K562 (cell line): ENCODE data around the gene FBXL4. TPM values are rescaled to one million over a fixed set of nuclear protein-coding genes. Genes with fewer than 3 reads are reported as not detected.

Experiments used
- FOXK2 ChIP-seq, 2 experiments: fragments of 450-650 bp; IDR thresholded peaks in 1 of 2; conservative IDR thresholded peaks in 1 of 2; 2 replicates each; pipeline ENCODE4 v1.6.1; 2016; ENCODE audit warnings: low read depth in 2 of 2, mild to moderate bottlenecking in 1 of 2
- ZNF507 ChIP-seq: conservative IDR thresholded peaks from 2 replicates; pipeline ENCODE4 v1.6.1; 2017; ENCODE audit warnings: missing genetic modification characterization, missing compliant biosample characterization
- polyA plus RNA-seq, 8 experiments: library from polyadenylated mRNA; depleted of rRNA in 4 of 8; stranded (reverse) in 5 of 8; unstranded in 3 of 8; fragments of >200 nt; fragmentation: Nextera tagmentation in 2 of 8; fragmentation: Illumina TruSeq in 1 of 8; extraction: Ambion mirVana in 2 of 8; extraction: Trizol in 1 of 8; gene quantifications; 2 replicates each; pipeline versions ENCODE4 v1.2.1 to v1.2.3, GENCODE V29; 2011 to 2014; ENCODE audit warnings: inconsistent platforms in 1 of 8, missing spikeins in 1 of 8
- total RNA-seq, 7 experiments: library from RNA; depleted of rRNA in 6 of 7; stranded (reverse); fragments of >200 nt in 6 of 7; fragmentation: Illumina TruSeq in 2 of 7; extraction: Trizol in 2 of 7; gene quantifications; 2 replicates each; pipeline versions ENCODE4 v1.2.1 to v1.2.3, GENCODE V29; 2011 to 2021; ENCODE audit warnings: low replicate concordance in 1 of 7
- TF ChIP-seq, protein P1 (sequence below): fragments of 450-650 bp; IDR thresholded peaks from 2 replicates; pipeline ENCODE4 v1.6.1; 2016; ENCODE audit warnings: mild to moderate bottlenecking, moderate library complexity
- TF ChIP-seq, protein P2 (sequence below): fragments of 250-450 bp; sonication (Bioruptor Pico); IDR thresholded peaks from 2 replicates; pipeline ENCODE4 v1.4.0; 2020; ENCODE audit warnings: mild to moderate bottlenecking
- TF ChIP-seq, protein P3 (sequence below), 2 experiments: IDR thresholded peaks; 2 replicates each; pipeline ENCODE4 v1.6.1; 2011; ENCODE audit warnings: borderline replicate concordance in 1 of 2, control low read depth in 1 of 2, low read depth in 1 of 2, low read length in 1 of 2, mild to moderate bottlenecking in 1 of 2, mixed read lengths in 1 of 2, moderate library complexity in 1 of 2; ENCODE audit not compliant: insufficient read depth in 1 of 2, insufficient read length in 1 of 2, poor library complexity in 1 of 2, severe bottlenecking in 1 of 2; ENCODE audit errors: extremely low read depth in 1 of 2

The FBXL4 gene
- total and polyA plus RNA-seq, 9 of the 15 experiments (the other 6 are each of a cell fraction or from before 2014, with no cell fraction given), result 4.2 to 23.1 (median 7.7) TPM

DNA sequence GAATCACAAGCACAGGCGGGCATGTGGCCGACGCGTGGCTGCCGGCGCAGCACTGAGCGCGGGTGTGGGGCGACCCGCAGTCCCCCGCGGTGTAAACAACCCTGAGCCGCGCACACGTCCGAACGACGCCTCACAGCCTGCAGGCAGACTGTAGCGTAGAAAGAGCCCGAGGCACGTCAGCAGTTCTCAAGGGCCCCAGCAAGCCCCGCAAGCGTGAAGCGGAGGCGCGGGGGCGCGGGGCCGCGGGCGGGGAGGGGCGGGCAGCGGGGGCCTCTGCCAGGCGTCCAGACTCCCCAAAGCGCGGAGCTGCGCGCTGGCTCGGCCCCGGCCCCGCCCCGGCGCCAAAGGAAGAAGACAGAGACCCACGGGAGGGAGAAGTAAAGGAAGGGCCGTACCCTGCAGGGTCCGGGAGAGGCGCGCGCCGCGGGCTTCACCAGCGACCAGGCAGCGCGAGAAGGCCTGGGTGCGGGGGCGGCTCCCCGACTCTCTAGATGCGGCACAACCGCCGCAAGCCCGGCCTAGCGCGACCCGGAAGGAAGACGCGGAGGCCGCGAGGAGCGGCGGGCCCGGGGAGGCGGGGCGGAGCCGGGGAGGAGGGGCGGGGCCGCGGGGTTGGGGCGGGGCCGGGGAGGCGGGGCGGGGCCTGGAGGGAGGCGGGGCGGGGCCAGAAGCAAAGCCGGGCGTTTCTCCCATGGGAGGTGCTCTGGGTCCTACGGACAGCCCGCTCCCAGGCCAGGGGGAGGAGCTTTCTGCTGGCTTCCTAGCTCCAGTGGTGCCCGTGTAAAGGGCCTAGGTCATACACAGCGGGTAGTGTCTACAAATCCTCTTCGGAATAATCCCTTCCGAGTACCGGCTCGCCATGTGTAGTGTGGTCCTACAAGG is at the start of gene FBXL4 (continued):
- TF ChIP-seq, protein P1, sequence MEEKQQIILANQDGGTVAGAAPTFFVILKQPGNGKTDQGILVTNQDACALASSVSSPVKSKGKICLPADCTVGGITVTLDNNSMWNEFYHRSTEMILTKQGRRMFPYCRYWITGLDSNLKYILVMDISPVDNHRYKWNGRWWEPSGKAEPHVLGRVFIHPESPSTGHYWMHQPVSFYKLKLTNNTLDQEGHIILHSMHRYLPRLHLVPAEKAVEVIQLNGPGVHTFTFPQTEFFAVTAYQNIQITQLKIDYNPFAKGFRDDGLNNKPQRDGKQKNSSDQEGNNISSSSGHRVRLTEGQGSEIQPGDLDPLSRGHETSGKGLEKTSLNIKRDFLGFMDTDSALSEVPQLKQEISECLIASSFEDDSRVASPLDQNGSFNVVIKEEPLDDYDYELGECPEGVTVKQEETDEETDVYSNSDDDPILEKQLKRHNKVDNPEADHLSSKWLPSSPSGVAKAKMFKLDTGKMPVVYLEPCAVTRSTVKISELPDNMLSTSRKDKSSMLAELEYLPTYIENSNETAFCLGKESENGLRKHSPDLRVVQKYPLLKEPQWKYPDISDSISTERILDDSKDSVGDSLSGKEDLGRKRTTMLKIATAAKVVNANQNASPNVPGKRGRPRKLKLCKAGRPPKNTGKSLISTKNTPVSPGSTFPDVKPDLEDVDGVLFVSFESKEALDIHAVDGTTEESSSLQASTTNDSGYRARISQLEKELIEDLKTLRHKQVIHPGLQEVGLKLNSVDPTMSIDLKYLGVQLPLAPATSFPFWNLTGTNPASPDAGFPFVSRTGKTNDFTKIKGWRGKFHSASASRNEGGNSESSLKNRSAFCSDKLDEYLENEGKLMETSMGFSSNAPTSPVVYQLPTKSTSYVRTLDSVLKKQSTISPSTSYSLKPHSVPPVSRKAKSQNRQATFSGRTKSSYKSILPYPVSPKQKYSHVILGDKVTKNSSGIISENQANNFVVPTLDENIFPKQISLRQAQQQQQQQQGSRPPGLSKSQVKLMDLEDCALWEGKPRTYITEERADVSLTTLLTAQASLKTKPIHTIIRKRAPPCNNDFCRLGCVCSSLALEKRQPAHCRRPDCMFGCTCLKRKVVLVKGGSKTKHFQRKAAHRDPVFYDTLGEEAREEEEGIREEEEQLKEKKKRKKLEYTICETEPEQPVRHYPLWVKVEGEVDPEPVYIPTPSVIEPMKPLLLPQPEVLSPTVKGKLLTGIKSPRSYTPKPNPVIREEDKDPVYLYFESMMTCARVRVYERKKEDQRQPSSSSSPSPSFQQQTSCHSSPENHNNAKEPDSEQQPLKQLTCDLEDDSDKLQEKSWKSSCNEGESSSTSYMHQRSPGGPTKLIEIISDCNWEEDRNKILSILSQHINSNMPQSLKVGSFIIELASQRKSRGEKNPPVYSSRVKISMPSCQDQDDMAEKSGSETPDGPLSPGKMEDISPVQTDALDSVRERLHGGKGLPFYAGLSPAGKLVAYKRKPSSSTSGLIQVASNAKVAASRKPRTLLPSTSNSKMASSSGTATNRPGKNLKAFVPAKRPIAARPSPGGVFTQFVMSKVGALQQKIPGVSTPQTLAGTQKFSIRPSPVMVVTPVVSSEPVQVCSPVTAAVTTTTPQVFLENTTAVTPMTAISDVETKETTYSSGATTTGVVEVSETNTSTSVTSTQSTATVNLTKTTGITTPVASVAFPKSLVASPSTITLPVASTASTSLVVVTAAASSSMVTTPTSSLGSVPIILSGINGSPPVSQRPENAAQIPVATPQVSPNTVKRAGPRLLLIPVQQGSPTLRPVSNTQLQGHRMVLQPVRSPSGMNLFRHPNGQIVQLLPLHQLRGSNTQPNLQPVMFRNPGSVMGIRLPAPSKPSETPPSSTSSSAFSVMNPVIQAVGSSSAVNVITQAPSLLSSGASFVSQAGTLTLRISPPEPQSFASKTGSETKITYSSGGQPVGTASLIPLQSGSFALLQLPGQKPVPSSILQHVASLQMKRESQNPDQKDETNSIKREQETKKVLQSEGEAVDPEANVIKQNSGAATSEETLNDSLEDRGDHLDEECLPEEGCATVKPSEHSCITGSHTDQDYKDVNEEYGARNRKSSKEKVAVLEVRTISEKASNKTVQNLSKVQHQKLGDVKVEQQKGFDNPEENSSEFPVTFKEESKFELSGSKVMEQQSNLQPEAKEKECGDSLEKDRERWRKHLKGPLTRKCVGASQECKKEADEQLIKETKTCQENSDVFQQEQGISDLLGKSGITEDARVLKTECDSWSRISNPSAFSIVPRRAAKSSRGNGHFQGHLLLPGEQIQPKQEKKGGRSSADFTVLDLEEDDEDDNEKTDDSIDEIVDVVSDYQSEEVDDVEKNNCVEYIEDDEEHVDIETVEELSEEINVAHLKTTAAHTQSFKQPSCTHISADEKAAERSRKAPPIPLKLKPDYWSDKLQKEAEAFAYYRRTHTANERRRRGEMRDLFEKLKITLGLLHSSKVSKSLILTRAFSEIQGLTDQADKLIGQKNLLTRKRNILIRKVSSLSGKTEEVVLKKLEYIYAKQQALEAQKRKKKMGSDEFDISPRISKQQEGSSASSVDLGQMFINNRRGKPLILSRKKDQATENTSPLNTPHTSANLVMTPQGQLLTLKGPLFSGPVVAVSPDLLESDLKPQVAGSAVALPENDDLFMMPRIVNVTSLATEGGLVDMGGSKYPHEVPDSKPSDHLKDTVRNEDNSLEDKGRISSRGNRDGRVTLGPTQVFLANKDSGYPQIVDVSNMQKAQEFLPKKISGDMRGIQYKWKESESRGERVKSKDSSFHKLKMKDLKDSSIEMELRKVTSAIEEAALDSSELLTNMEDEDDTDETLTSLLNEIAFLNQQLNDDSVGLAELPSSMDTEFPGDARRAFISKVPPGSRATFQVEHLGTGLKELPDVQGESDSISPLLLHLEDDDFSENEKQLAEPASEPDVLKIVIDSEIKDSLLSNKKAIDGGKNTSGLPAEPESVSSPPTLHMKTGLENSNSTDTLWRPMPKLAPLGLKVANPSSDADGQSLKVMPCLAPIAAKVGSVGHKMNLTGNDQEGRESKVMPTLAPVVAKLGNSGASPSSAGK, result peak; percentile 91
- peak; percentile 87 to 95 for TF ChIP-seq FOXK2 (conservative IDR thresholded peaks at IDR 0.05 in 1 of 2, IDR thresholded peaks at IDR 0.05 in 1 of 2; ENCODE audit: low read depth in 2 of 2)
- TF ChIP-seq, protein P2, sequence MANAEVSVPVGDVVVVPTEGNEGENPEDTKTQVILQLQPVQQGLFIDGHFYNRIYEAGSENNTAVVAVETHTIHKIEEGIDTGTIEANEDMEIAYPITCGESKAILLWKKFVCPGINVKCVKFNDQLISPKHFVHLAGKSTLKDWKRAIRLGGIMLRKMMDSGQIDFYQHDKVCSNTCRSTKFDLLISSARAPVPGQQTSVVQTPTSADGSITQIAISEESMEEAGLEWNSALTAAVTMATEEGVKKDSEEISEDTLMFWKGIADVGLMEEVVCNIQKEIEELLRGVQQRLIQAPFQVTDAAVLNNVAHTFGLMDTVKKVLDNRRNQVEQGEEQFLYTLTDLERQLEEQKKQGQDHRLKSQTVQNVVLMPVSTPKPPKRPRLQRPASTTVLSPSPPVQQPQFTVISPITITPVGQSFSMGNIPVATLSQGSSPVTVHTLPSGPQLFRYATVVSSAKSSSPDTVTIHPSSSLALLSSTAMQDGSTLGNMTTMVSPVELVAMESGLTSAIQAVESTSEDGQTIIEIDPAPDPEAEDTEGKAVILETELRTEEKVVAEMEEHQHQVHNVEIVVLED, result 0 out of 2 replicates have a peak, but pooled peaks have one; percentile 5
- TF ChIP-seq ZNF507 (tag), result no peak
- TF ChIP-seq, protein P3, sequence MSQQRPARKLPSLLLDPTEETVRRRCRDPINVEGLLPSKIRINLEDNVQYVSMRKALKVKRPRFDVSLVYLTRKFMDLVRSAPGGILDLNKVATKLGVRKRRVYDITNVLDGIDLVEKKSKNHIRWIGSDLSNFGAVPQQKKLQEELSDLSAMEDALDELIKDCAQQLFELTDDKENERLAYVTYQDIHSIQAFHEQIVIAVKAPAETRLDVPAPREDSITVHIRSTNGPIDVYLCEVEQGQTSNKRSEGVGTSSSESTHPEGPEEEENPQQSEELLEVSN (IDR thresholded peaks at IDR 0.05; ENCODE audit: borderline replicate concordance in 1 of 2, extremely low read depth in 1 of 2, insufficient read depth in 1 of 2, insufficient read length in 1 of 2, low read depth in 1 of 2, low read length in 1 of 2, poor library complexity in 1 of 2, severe bottlenecking in 1 of 2), result peak; percentile 77 to 83
